Measurements from ENCODE around the gene BBS9. TPM values are rescaled to one million over a fixed set of nuclear protein-coding genes. Genes with fewer than 3 reads are reported as not detected.

The BBS9 gene
- total RNA-seq, 1 experiment from 2014 or later = 26.4 TPM

DNA sequence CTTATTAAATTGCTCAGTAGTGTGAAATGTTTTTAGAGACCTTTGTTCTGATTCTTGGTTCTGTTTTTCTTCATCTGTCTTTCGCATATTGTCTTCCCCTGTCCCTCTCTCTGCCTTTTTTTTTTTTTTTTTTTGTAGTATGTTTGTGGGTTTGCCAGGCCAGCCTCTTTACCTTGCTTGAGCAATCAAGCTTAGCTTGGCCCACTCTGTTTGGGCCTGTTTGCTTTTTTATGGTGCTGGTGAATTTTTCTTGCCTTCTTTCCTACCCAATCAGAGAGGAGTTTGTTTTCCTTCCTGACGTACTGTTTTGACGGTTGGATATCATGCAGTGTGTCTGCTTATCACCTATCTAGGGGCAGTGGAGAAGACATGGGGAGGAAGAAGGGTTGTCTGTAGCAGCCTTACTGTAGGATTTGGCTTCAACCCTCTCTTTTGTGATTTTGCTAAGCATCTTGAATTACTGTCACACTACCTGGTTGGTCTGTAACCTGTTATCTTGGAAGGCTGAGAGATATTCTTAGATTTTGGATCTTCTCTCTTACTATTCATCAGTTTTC lies 64.0 kb downstream of the BBS9 start:
- no peaks in the 10 kb centered on the region for H3K9me3 Mint-ChIP-seq
- Histone ChIP-seq H2BK5ac (ENCODE audit: insufficient read length, low read length) (no peak overlapping the region), H2BK20ac (ENCODE audit: low read depth, low read length, poor library complexity, severe bottlenecking) (no peak overlapping the region), H4K91ac (ENCODE audit: insufficient read length, low read depth, low read length) (no peak overlapping the region), H3K9me3 (ENCODE audit: control insufficient read depth, low read depth, low read length) (no peaks in the 10 kb centered on the region), H4K5ac (ENCODE audit: insufficient read length, low read depth, low read length) (no peak overlapping the region), H3K27me3 (ENCODE audit: insufficient read depth, low read length) (no peaks in the 10 kb centered on the region), H3T11ph (ENCODE audit: low read length) (no peak overlapping the region), H3K79me1 (ENCODE audit: insufficient read depth, low read depth, low read length, poor library complexity, severe bottlenecking) (no peaks in the 10 kb centered on the region), H4K20me1 (ENCODE audit: control insufficient read depth, insufficient read depth, insufficient read length) (no peaks in the 10 kb centered on the region), H2AFZ (ENCODE audit: low read length) (no peak overlapping the region), H3K4ac (ENCODE audit: low read depth, low read length) (no peak overlapping the region), H3K56ac (ENCODE audit: insufficient read length, low read depth, low read length) (no peak overlapping the region), H3K79me2 (ENCODE audit: insufficient read depth, low read length) (no peaks in the 10 kb centered on the region), H4K8ac (replicated peaks; ENCODE audit: insufficient read length, low read depth, low read length) (no peak overlapping the region), H3K23me2 (ENCODE audit: insufficient read length, low read depth, low read length, poor library complexity, severe bottlenecking) (no peaks in the 10 kb centered on the region), H2BK120ac (ENCODE audit: low read depth, low read length, poor library complexity, severe bottlenecking) (no peak overlapping the region), H3K9ac (ENCODE audit: extremely low read depth, insufficient read length, low read length) (no peak overlapping the region), H3K23ac (ENCODE audit: insufficient read length, low read depth, low read length) (no peak overlapping the region), H2BK12ac (ENCODE audit: insufficient read length, low read depth, low read length) (no peak overlapping the region), H3K4me1 (ENCODE audit: insufficient read depth, low read length) (no peaks in the 10 kb centered on the region), H3K27ac (ENCODE audit: insufficient read length, low read depth, low read length) (no peak overlapping the region), H3K4me2 (ENCODE audit: insufficient read depth, insufficient read length, low read length) (no peak overlapping the region), H3K18ac (ENCODE audit: insufficient read length, low read depth, low read length) (no peak overlapping the region), H2BK15ac (ENCODE audit: low read depth, low read length) (no peak overlapping the region), H2AK5ac (ENCODE audit: insufficient read length, low read length) (no peak overlapping the region), H3K14ac (ENCODE audit: insufficient read depth, low read length) (no peak overlapping the region)
- no peak overlapping the region for H3K4me3 Mint-ChIP-seq
- H3K27me3 Mint-ChIP-seq (ENCODE audit: low read depth) = no peaks in the 10 kb centered on the region
- no peak for DNase-seq
- TF ChIP-seq, protein P1, sequence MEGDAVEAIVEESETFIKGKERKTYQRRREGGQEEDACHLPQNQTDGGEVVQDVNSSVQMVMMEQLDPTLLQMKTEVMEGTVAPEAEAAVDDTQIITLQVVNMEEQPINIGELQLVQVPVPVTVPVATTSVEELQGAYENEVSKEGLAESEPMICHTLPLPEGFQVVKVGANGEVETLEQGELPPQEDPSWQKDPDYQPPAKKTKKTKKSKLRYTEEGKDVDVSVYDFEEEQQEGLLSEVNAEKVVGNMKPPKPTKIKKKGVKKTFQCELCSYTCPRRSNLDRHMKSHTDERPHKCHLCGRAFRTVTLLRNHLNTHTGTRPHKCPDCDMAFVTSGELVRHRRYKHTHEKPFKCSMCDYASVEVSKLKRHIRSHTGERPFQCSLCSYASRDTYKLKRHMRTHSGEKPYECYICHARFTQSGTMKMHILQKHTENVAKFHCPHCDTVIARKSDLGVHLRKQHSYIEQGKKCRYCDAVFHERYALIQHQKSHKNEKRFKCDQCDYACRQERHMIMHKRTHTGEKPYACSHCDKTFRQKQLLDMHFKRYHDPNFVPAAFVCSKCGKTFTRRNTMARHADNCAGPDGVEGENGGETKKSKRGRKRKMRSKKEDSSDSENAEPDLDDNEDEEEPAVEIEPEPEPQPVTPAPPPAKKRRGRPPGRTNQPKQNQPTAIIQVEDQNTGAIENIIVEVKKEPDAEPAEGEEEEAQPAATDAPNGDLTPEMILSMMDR (conservative IDR thresholded peaks at IDR 0.05) = no peak
- H3K36me3 Mint-ChIP-seq (ENCODE audit: insufficient read depth in 1 of 3, low read depth in 3 of 3) = no peaks in the 10 kb centered on the region
- no CpG with 5 or more reads among the region's 3 CpGs for WGBS (ENCODE audit: extremely low coverage, insufficient read length, low lambda C conversion rate)
- peaks cover 10 to 11% of the 10 kb centered on the region in 2 experiments for H3K4me1 Mint-ChIP-seq
- no peak overlapping the region; a peak in 1 of 7 replicates for H3K27ac Mint-ChIP-seq
